Measurements from ENCODE around the gene CFH.
"Not testable (repeated sequence)": the region's sequence is repeated elsewhere in the genome, so short reads cannot be mapped to it uniquely, and the experiment has no call there.

Gene CFH

DNA sequence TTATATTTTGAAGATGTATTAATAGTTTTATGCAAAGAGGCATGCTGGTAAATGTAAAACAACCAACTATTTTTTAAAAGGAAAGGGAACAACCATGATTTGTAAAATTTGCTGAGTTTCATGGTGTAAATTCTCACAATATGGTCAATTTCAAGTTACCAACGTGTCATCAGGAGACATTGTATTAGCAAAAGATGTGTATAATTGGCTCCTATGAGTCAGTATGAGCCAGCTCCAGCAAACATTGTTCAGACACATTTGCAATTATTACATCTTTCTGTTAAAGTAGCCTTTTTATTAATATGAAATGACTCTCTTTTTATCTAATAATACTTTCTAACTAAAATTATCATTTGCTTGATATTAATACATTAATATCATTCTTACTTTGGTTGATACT is 15.3 kb downstream of the CFH start:
- DNase-seq (ENCODE audit: low spot score): no peak

DNA sequence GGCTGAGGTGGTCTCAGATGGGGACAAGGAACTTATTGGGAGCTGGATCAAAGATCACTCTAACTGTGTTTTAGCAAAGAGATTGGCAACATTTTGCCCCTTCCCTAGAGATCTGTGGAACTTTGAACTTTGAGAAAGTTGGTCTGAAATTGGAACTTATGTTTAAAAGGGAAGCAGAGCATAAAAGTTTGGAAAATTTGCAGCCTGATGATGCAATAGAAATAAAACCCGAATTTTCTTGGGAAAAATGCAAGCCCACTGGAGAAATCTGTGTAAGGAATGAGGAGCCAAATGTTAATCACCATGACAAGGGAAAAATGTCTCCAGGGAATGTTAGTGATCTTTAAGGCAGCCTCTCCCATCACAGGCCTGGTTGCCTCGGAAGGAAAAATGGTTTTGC is 17.2 kb downstream of the CFH start:
- DNase-seq (ENCODE audit: low spot score): no peak

DNA sequence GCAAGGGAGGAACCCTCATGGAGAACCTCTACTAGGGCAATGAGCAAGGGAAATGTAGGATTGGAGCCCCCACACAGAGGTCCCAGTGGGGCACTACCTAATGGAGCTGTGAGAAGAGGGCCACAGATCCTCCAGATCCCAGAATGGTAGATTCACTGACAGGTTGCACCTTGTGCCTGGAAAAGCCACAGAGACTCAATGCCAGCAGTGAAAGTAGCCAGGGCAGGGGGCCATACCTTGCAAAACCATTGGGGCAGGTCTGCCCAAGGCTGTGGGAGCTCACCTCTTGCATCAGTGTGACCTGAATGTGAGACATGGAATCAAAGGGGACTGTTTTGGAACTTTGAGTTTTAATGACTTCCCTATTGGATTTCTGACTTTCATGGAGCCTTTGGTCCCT is 17.9 kb downstream of the CFH start:
- no peak for DNase-seq (ENCODE audit: low spot score)

DNA sequence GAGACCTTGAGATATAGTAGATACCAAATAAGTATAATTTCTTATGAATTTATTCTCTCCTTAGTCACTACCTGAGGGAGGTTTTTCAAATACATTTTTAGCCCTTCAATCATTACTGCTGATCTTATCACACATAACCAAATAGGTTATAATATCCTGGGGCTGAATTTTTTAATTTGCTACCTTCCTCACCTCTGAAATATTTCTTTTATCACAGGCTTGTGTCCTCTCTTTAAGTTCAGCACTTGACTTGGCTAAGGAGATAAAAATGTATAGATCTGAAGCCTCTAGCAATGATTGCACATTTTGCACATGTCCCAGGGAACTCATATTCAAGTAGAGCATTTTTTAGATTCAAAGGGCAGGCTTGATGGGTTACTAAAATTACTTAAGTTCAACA is 23.1 kb downstream of the CFH start:
- DNase-seq (ENCODE audit: low spot score): no peak

DNA sequence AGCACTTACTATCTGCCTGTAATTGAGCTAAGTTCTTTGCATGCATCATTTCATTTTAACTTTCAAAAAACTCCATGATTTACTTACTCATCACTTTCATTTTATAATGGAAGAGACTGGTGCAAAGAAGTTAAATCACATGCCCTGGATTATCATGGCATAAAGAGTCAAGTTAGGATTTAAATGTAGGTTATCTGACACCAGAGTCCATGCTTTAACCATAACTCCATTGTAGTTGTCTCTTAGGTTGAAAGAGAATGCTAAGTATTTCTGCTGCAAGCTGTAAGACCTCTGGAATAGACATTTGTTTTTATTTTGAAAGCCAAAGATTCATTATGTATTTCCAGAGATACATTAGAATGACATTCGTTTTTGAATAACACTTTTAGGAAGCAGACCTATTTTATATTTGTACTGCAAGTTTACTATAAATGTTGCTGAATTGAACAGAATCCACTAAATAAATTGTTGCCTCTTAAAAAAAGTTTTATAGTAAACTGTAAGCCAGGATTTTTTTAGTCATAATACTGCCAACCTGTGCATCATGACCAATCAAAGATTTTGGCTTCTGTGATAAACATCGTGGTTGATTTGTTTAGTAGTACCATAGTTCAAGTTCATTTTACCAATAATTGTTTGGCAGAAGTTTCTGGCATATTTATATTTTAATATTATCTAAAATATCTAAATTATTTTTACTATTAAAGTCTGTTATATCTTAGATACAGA is 26.1 kb downstream of the CFH start:
- no peak for DNase-seq (ENCODE audit: low spot score)

DNA sequence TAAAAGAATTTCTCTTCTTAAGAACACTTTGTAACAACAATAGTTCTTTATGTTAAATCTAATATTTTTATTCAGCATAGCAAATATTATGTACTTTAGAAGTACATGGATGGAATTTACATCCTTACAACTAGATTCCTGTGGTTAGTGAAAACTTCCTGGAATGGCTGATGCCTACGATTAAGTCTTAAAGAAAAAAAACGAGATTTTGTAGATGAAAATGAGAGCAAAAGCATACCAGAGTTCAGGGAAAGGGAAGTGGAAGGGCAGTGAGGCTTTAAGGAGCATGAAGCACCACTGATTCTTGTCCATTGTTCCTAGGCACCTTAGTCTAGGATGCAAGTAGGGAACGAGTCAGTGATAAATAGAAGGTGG is 26.7 kb downstream of the CFH start:
- DNase-seq (ENCODE audit: low spot score): no peak

DNA sequence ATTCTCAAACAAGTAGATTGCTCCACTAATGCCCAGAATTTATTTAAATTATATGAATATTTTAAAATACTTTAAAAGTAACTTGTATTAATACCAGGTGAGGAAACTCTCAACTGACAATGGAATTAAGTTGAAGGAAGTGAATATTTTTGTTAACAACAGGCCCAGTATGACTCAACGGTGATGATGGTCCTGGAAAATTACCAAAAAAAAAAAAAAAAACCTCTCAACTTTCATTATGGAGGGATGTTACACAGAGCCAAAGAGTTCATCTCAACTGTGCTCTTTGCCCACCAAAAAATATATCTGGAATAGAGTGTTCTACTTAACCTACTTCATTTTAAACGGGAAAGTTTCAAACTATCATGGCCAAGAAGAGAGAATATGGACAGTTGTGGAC is 28.3 kb downstream of the CFH start:
- DNase-seq (ENCODE audit: low spot score): no peak

DNA sequence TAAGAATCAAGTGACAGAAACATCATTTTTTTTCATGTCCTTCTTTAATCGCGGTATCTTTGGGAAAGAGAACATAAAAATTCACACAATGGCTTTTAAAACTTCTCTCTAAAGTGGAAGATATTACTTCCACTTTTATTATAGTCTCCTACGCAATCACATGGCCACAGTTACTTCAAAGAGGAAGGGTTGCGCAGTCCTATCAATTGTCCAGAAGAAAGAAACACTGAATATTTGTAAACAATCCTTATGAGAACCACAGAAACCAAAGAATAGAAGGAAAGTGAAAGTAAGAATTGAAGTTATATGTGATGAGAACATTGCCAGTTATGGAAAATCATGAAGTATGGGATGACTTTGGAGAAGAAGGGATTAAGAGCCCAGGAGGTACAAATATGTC is 32.6 kb downstream of the CFH start:
- DNase-seq (ENCODE audit: low spot score): no peak

DNA sequence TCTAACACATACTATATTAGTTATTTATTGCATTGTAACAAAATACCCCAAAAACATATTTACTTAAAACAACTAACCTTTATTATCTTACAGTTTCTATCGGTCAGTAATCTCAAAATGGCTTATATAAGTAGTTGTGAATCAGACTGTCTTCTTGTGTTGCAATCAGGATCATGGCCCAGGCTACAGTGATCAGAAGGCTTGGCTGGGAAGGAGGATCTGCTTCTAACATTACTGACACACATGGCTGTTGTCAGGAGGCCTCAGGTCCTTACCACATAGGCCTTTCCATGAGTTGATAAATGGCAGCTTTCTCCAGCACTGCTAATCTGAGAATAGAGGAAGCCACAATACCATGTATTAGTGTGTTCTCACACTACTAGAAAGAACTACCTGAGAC is 33.7 kb downstream of the CFH start:
- DNase-seq (ENCODE audit: low spot score): no peak

DNA sequence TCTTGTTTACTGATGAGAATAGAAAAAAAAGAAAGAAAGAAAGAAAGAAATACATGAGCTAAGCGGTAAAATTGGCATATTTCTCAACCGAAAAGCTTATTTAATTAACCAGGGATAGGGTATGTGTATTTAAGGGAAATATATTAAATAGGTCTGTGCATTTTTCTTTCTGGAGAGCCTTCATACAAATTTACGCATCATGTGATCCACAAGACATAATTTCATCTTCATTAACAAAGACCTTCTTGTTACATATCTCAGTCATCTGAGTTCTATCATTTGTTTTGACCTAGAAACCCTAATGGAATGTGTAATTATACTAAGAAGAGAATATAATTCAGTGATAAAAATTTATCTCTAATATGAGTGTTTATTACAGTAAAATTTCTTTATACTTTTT is 37.2 kb downstream of the CFH start:
- no peak for DNase-seq (ENCODE audit: low spot score)

DNA sequence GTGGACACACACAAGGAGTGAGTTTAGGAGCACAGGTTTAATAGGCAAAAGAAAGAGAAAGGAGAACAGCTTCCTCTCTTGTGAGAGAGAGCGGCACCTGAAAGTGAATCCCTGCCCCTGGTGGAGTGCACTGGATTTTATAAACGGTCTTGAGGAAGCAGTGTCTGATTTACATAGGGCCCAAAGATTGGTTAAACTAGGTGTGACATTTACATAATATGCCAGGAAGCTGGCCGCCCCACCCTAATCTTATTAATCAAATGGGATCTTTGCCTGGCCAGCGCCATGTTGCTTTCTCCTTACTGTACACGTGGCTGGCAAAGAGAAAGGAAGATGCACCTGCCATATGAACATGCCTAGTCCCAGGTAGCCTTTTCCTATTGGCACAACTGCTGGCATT is 38.7 kb downstream of the CFH start:
- DNase-seq (ENCODE audit: low spot score): peak; percentile 3

DNA sequence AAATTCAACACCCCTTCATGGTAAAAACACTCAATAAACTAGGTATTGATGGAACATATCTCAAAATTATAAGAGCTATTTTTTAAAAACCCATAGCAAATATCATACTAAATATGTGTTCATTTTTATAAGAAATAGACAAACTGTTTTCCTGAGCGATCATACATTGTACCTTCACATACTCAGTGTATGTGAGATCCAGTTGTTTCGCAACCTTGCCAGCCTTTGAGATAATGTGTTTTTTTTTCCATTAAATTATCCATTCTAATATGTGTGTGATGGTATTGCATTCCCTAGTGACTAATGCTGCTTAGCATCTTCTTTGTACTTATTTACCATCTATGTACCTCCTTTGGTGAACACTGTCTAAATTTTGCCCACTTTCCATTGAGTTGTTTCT is 47.1 kb downstream of the CFH start:
- no peak for DNase-seq (ENCODE audit: low spot score)

DNA sequence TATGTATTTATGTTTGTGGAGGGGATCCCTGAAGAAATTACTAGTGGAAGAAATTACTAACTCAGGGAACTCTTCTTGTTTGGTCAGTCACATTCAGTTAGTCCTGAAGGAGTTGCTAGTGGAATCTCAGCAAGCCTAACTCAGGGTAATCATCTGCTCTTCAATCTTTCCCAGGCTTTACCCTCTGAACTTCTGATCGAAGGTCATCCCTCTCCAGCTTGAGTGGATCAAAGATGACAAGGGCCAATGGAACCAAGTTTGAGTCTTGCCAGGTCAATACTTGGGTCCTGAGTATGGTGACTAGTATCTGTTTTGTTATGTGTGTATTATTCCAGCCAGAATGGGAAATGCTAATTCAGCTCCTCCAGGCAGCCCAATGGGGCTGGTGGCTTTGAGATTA is 49.3 kb downstream of the CFH start:
- DNase-seq (ENCODE audit: low spot score): no peak

DNA sequence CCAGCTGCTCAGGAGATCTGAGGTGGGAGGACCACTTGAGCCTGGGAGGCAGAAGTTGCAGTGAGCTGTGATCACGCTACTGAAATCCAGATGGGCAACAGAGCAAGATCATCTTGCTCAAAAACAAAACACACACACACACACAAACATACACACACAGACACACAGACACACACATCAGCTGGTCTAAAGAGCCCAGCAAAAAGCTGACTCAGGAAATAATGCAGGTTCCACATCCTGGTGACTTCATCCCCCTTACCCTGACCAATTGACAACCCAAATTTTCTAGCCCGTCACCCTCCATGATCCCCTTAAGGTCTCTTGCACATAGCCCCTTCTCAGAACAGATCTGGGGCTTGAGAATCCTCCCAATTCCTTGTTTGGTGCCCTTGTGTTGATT is 58.0 kb downstream of the CFH start:
- DNase-seq (ENCODE audit: low spot score): not testable (repeated sequence)

DNA sequence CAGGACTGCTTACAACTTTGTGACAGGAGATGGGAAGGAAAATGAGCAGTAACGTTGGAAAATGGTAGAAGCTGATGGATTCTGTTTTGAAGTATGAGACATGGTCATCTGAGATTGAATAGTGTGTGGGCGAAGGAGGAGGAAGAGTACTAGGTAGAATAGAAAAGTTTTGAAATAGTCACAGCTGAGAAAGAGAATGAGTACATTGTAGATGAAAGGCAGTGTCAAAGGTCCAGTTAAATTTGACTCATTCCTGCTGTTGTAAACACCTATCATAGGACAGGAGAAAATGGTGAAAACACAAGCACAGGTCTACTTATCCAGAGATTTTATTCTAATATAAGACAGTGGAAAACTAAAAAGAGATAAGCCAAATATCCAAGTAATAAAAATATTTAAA is 66.0 kb downstream of the CFH start:
- no peak for DNase-seq (ENCODE audit: low spot score)

DNA sequence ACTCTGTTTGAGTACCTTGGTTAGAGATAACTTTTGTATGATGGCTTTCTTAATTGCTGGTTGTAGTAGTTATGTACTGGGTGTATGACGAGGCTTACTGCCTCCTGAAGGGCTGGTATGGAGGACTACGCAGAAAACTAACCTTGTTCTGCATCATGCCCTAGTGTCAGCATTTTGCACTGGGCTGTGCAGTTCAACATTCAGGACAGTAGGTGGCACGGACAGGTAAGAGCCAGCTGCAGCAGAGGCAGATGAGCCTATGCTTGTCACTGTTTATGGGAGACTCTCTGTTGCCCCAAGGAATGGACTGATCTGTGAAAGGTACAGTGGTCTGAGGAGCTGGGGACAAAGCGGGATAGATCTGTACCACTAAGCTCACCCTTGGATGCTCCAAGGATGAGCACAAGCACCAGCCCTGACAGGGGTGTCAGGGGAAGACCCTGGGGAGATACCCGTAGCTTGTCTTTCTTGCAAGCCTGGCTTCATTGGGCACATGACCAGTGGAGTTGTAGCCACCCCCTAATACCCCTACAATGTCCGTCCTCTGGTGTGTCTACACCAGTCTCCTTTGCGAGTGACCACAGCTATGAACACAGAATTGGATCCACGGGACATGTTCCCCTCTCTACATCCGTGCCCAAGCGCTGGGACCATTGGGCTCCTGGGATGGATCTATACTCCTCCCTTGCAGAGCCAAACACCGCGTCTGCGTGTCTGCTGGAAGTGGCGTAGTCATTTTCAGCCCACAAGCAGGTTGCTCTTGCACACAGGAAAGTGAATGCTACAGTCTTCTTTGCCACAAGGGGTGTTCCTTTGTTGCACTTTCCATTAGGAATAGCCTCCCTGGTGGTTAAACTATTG is 71.7 kb downstream of the CFH start:
- peak; percentile 44 for DNase-seq (ENCODE audit: low spot score)

DNA sequence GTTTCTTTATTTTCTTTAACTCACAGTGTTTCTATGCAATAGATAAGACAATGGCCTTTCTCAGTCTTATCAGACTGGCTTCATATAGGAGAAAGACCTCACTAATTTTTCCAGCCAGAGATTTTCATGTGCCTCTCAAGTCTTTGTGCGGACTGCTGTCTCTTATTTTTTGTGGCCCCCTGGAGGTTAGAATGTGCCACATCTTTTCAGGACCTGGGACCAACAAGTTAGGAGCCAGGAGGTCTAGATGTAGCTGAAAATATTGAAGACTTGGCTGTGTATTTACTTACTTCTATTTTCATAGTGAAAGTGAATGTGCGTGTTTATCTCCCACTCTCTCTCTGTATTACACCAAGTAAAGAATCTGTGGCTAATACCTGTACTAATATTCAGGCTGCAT is 80.7 kb downstream of the CFH start:
- no peak for DNase-seq (ENCODE audit: low spot score)

DNA sequence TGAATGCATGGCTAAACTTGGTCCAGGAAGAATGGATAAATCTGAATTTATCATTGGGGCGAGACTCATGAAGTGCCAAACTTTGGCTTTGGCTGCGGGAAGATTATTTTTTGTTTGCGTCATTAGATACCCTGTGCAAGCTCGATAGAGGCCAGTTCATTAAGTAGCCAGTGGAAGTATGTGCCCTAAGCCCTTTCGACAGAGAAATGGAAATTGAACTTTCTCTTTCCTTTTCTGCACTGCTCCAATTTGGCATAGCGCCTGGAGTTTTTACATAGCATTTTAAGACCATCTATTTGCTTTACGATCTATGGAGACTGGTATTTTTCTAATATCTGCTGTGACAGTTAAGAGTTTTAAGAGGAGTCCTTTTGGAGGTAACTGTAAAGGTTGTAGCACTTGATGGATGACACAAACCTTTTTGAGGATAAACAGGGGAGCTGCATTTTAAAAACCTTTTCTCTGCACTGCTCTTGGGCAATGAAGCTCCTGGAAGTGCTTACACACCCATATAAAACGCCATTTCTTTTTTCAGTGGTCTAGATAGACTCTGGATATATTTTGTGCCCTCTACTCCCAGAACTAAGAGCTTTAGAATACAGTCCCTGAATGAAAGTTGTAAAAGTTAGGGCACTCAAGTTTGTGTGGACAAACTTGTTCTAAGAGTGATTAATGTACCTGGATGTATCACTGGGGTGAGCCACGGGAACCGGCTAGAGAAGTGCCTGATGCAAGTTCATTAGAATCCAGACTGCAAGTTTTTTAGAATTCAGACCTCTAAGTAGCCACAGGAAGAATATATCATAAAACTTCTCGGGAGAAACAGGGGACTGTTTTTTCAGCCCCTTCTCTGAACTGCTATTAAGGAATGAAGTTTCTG is 81.5 kb downstream of the CFH start:
- DNase-seq (ENCODE audit: low spot score): no peak

DNA sequence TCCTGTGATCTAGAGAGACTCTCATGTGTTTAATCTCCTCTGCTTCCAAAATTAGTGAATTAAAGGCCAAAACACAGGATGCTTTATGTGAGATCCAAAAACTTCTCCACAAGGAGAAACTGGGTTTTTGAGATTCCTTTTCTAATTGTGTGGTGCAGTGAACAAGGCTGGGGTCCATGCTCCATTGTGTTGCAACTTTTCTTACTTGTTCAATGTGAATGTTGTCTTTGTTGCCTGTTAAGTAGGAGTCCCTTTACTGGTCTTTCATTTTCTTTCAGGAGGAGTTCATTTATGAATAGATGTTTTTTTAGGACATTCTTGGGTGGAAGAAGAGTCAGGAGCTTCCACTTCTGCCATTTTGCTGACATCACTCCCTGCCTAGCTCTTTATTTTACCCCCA is 82.2 kb downstream of the CFH start:
- DNase-seq (ENCODE audit: low spot score): no peak

DNA sequence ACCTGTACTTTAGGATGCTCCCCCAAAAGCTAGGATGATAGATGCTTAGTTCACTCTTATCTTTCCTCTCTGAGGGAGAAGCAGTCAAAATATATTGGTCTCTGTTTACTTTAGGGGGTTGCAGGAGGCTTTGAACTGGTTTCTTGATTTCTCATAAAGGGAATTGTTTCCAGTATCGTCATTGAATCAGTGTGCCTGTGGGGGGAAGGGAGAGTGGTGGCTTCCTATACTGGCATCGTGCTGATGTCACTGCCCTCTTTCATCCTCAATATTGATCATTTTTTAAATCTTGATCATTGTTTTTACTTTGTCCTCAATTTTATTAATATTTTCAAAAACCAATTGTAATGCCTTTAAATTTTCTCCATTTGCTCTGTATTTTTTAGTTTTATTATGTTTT is 82.6 kb downstream of the CFH start:
- DNase-seq (ENCODE audit: low spot score): no peak

DNA sequence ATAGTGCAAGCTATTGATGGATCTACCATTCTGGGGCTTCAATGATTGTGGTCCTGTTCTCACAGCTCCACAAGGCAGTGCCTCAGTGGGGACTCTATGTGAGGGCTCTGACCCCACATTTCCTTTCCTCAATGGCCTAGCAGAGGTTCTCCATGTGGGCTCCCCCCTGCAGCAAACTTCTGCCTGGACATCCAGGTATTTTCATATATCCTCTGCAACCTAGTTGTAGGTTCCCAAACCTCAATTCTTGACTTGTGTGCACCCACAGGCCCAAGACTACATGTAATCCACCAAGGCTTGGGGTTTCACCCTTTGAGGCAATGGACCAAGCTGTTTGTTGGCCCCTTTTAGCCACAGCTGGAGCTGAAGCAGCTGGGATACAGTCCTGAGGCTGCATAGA is 86.9 kb downstream of the CFH start:
- DNase-seq (ENCODE audit: low spot score): no peak

DNA sequence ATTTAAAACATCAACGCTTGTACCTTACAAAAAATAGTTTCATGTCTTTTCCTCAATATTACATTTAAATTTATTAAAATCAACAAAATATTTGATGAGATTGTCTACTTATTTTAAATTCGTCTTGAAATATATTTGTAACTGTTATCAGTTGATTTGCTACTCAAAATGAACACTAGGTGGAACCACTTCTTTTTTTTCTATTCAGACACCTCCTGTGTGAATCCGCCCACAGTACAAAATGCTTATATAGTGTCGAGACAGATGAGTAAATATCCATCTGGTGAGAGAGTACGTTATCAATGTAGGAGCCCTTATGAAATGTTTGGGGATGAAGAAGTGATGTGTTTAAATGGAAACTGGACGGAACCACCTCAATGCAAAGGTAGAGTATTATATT is 91.4 kb downstream of the CFH start:
- peak; percentile 51 for DNase-seq (ENCODE audit: low spot score)

Data from SW480 (cell line).